ENCODE measurements around the gene CD300LF.

Gene CD300LF

DNA sequence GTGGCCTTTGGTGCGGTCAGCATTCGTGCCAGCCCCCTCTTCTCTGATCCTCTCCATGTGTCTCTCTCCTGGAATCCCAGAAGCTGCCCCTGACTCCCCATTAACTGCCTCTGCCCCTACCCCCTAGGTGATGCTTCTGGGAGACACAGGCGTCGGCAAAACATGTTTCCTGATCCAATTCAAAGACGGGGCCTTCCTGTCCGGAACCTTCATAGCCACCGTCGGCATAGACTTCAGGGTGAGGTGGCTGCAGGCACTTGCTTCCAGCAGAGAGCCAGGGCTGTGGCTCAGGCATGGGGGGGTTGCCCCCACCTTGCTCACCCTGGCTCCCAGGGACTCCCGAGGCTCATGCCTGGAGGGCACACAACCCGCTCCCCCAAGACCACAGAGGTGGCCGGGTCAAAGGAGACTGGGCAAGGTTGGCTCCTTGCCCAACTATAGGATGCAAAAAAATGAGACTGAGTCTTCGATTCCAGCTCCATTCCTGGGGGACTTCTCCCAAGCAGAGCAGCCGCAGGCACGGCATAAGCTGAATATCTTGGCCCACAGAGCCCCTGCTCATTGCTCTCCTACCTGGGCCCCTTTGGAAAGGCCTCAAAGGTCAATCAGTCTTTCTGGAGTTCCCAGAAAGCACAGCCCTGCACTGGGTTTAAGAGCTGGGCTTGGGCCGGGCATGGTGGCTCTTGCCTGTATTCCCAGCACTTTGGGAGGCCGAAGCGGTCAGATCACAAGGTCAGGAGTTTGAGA is 28.1 kb upstream of the CD300LF start:
- DNase-seq (ENCODE audit: low spot score in 2 of 2) (no peak), ATAC-seq (ENCODE audit: low read depth) (no peak)
- H3K4me1 Mint-ChIP-seq = peaks cover 56% of the 10 kb centered on the region
- H3K27me3 Mint-ChIP-seq = no peaks in the 10 kb centered on the region
- peaks cover 2% of the 10 kb centered on the region for H3K36me3 Mint-ChIP-seq
- H3K9me3 Mint-ChIP-seq = no peaks in the 10 kb centered on the region
- peak overlapping the region; percentile 87 for H3K27ac Mint-ChIP-seq
- H3K4me3 Mint-ChIP-seq = no peak overlapping the region

DNA sequence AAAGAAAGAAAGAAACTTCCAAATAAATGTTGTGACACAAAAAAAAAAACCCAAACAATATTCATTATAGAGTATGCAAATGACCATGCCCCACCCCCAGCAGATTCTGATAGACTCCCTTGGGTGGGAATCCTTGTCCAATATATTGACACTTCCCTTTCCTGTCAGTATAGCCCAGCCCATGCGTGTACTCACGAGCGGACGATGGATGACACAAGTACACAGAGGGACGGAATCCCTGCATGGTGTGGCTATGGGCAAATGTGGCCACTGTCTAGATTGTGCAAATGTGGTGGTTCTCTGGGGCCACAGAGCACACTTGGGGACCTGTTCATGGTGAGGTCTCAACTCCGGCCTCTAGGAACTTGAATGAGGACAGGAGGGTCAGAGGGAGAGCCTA is 27.4 kb upstream of the CD300LF start:
- H3K4me1 Mint-ChIP-seq = peaks cover 56% of the 10 kb centered on the region
- H3K9me3 Mint-ChIP-seq = no peaks in the 10 kb centered on the region
- peak overlapping the region; percentile 63 for H3K27ac Mint-ChIP-seq
- H3K4me3 Mint-ChIP-seq = peak overlapping the region; percentile 54
- ATAC-seq (ENCODE audit: low read depth) (no peak), DNase-seq (ENCODE audit: low spot score in 2 of 2) (no peak)
- H3K36me3 Mint-ChIP-seq = peaks cover 2% of the 10 kb centered on the region
- H3K27me3 Mint-ChIP-seq = no peaks in the 10 kb centered on the region

DNA sequence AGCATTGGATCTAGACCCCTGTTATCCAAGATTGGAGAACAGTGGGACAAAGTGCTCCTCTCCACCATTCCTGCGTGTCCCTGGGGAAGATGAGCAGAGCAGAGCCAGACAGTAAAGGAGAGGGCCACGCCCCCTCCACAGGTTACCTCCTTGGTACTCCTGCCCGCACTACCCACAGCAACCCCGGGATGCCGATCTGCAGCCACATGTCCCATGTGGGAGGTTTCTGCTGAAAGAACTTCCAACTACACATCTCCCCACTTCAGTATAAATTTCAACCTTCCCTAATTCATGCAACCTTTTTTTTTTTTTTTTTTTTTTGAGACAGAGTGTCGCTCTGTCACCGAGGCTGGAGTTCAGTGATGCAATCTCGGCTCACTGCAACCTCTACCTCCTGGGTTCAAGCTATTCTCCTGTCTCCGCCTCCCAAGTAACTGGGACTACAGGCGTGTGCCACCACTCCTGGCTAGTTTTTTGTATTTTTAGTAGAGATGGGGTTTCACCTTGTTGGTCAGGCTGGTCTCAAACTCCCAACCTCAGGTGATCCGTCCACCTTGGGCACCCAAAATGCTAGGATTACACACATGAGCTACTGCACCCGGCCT is 26.6 kb upstream of the CD300LF start:
- DNase-seq (ENCODE audit: low spot score in 2 of 2) (no peak), ATAC-seq (ENCODE audit: low read depth) (no peak)
- Mint-ChIP-seq H3K27me3 (no peaks in the 10 kb centered on the region), H3K27ac (peak overlapping the region; percentile 42), H3K4me1 (peaks cover 58% of the 10 kb centered on the region), H3K9me3 (no peaks in the 10 kb centered on the region), H3K4me3 (peak overlapping the region; percentile 86), H3K36me3 (peaks cover 2% of the 10 kb centered on the region)

DNA sequence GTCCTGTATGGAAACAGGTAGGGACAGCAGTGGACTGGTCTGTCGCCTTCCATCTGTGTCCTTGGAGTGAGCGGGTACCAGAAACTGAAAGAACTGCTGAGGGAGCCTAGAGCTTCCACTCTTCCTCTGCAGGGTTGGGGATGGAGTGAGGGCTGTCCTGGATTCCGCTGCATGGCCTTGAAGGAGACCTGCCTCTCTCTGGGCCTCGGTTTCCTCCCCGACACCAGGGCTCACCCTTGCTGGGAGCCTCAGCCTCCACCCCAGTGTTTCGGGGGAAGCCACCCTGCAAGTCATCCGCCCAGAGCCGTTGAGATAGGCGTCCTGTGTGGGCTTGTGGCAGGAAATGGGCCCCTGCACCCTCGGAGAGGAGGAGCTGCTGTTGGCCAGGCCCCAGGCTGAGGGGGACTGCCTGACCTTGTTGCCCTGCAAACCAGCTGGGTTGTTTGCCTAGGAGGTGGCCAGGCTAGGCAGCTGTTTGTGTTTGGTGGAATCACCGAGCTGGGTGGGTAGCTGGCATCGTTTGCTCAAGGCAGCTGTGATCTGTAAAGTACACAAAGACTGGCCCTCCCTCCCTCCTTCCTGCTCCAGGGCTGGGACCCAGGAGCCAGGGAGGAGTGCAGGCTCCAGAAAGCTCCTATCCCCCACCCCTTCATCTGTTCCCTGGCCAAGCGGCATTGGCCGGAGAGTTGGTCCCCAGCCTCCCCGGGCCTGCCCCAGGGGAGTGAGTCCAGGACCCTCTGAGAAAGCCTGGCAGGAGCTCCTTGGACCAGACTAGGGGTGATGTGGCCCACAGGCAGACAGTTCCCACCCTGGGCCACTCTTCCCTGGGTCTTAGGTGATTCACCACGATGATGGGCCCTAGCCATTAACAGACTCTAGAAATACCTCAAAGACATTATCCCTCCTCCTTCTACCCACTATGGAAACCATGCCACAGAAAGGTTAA is 25.6 kb upstream of the CD300LF start:
- Mint-ChIP-seq H3K4me3 (peak overlapping the region; percentile 86), H3K9me3 (no peaks in the 10 kb centered on the region), H3K36me3 (peaks cover 2% of the 10 kb centered on the region), H3K27ac (peak overlapping the region; percentile 4), H3K4me1 (peaks cover 52% of the 10 kb centered on the region), H3K27me3 (no peaks in the 10 kb centered on the region)
- ATAC-seq (ENCODE audit: low read depth) (peak; percentile 7), DNase-seq (ENCODE audit: low spot score in 2 of 2) (peak in 1 of 2 donors; percentile 45)

DNA sequence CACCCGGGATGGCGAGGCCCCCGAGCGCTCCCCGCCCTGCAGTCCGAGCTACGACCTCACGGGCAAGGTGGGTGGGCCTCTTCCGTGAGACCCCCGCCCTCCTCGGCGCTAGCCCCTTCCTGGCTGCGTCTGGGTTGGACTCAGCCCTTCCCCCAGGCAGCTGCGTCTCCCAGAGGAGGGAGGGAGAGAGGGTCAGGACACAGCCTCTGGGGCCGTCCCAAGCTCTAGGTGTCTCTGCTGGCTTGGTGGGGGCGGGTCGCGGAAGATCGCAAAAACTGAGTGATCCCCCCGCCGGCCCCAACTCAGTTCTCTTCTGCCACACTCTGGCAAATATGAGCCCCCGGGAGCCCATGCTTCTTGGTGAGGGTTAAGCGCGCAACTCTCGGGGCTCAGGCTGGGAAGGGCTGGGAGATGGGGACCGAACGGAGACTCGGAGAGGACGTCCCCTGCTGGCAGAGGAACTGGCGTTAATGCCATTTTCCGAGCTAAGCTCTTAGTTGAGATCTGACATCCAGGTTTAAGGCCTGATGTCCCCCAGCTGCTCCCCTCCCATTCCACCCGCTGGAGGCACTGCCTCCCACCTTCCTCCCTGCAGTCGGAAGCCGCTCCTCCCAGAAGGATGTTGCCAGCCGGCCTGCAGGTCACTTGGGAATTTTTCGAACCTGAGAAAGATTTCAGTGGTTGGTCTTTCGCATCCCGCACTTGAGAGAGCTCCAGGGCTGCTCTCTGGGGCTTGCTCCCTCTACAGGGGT is 24.8 kb upstream of the CD300LF start:
- peaks cover 2% of the 10 kb centered on the region for H3K36me3 Mint-ChIP-seq
- peak; percentile 21 for ATAC-seq (ENCODE audit: low read depth)
- peak overlapping the region; percentile 4 for H3K27ac Mint-ChIP-seq
- no peaks in the 10 kb centered on the region for H3K9me3 Mint-ChIP-seq
- peaks cover 46% of the 10 kb centered on the region for H3K4me1 Mint-ChIP-seq
- peak; percentile 37 to 63 for DNase-seq (ENCODE audit: low spot score in 2 of 2)
- H3K27me3 Mint-ChIP-seq = no peaks in the 10 kb centered on the region
- H3K4me3 Mint-ChIP-seq = peak overlapping the region; percentile 86

DNA sequence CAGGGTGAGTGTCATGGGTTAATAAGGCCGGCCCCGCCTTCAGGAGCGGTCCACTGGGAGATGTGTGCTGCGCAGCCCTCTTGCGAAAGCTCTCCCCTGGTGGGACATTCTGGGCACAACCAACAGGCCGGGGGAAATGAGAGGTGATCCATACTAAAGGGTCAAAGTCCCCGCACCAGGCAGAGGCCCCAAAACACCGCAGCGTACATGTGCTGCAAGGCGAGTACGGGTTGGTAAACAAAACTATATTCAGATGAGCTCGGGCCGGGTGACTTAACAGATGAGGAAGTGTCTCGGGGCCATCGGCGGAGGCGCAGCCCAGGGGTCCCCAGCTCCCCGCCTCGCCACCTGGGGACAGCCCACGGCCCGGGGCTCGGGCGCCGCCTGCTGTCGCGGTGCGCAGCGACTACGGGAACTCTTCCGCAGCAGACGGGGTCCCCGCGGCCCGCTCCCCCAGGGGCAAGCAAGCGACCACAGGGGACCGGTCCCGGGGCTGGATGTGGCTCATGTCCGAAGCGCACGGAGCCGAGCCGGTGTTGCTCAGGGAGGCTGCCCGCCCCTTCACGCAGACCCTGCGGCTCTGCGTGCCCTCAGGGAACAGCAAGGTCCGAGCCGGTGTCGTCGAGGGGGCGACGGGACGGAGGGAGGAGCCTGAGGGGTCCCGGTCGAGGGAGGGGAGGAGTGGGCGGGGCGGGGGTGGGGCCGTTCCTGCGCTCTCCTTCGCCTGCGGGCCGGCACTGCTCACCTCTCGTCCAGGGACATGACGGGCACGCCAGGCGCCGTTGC is 24.0 kb upstream of the CD300LF start, which contains the start of gene RAB37:
Gene RAB37, plus strand, starts transcription at position 744 of the 786 bp plus-strand sequence. Its CDS starts 17 bp downstream, at position 761.
- no peaks in the 10 kb centered on the region for H3K27me3 Mint-ChIP-seq
- DNase-seq (ENCODE audit: low spot score in 2 of 2) (peak; percentile 74 to 80), ATAC-seq (ENCODE audit: low read depth) (peak; percentile 82)
- peak within 1 kb of the TSS; percentile 86 for H3K4me3 Mint-ChIP-seq
- H3K36me3 Mint-ChIP-seq = peaks cover 2% of the 10 kb centered on the region
- peak within 1 kb of the TSS; percentile 86 for H3K27ac Mint-ChIP-seq
- H3K9me3 Mint-ChIP-seq = no peaks in the 10 kb centered on the region
- peaks cover 40% of the 10 kb centered on the region for H3K4me1 Mint-ChIP-seq

DNA sequence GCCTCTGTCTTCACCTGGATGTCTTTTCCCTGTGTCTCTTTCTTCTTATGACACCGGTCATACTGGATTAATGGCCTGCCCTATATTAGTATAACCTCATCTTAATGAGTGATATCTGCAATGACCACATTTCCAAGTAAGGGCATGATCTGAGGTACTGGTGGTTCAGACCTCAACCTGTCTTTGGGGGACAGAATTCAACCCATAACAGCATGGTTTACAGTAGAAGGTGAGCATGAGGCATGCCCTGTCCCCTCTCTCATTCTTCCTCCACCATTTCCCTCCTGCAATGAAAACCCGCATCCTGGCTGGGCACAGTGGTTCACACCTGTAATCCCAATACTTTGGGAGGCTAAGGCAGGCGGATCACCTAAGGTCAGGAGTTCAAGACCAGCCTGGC is 21.5 kb upstream of the CD300LF start:
- peak overlapping the region; percentile 36 for H3K27ac Mint-ChIP-seq
- no peak overlapping the region for H3K4me3 Mint-ChIP-seq
- no peaks in the 10 kb centered on the region for H3K27me3 Mint-ChIP-seq

DNA sequence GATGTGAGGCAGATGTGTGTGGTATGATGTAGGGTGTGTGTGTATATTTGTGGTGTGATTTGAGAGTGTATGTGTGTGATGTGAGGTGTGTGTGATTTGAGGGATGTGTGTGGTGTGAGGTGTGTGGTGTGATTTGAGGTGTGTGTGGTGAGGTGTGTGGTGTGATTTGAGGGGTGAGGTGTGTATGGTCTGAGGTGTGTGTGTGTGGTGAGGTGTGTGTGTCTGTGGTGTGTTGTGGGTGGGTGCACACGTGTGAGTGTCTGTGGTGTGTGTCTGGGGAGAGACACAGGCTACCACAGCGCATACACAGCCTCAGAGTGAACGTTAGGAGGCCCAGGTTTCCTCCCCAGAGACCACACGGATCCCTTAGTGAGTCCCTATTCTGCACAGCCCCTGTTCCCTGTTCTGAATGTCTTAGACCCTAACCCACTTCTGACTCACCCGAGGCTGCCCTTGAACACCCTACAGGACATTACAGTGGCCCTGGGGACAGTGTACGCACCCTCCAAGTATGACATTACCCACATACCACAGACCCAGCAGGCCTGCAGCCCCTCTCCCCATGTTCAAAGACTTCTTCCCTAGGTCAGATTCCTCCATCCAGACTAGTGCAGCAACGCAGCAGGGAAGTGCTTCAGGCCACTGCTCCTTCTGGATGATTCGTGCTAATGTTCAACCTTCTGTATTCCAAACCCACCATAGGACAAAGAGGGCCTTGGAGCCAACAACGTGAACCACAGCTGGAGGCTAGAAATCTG is 20.8 kb upstream of the CD300LF start:
- Mint-ChIP-seq H3K4me1 (peaks cover 26% of the 10 kb centered on the region), H3K9me3 (no peaks in the 10 kb centered on the region), H3K27me3 (no peaks in the 10 kb centered on the region), H3K27ac (no peak overlapping the region), H3K36me3 (no peaks in the 10 kb centered on the region), H3K4me3 (no peak overlapping the region)
- DNase-seq (ENCODE audit: low spot score in 2 of 2) (no peak), ATAC-seq (ENCODE audit: low read depth) (no peak)

More for the DNA sequence above, 21.5 kb upstream of the CD300LF start:
- H3K36me3 Mint-ChIP-seq = no peaks in the 10 kb centered on the region
- H3K4me1 Mint-ChIP-seq = peaks cover 32% of the 10 kb centered on the region
- no peak for DNase-seq (ENCODE audit: low spot score in 2 of 2)
- no peaks in the 10 kb centered on the region for H3K9me3 Mint-ChIP-seq
- no peak for ATAC-seq (ENCODE audit: low read depth)

DNA sequence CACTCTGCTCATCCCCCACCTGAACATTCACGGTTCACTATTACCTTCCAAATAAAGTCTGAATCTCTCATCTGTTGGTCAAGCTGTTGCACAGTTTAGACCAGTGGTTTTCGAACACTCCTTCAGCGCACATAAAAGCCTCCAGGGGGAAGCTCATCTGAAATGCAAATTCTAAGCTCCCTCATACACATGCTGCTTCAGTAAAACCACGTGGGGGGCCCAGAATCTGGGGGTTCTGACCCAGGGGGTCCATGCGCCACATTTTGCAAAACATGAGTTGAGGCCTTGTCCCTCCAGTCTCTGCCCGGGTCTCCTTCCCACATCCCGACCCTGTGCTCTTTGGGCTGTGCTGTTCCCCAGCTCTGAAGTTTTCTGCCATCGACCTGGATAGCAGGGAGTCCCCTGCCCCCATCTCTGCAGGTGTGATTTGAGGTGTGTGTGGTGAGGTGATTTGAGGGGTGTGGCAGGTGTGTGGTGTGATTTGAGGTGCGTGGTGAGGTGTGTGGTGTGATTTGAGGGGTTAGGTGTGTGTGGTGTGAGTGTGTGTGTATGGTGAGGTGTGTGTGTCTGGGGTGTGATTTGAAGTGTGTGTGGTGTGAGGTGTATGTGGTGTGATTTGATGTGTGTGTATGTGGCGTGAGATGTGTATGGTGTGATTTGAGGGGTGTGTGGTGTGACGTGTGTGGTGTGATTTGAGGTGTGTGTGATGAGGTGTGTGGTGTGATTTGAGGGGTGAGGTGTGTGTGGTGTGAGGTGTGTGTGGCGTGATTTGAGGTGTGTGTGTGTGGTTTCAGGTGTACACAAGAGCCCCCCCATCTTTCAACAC is 19.5 kb upstream of the CD300LF start:
- Mint-ChIP-seq H3K4me3 (no peak overlapping the region), H3K27ac (no peak overlapping the region), H3K36me3 (no peaks in the 10 kb centered on the region), H3K9me3 (no peaks in the 10 kb centered on the region), H3K27me3 (no peaks in the 10 kb centered on the region), H3K4me1 (peaks cover 21% of the 10 kb centered on the region)
- ATAC-seq (ENCODE audit: low read depth) = no peak
- no peak for DNase-seq (ENCODE audit: low spot score in 2 of 2)

DNA sequence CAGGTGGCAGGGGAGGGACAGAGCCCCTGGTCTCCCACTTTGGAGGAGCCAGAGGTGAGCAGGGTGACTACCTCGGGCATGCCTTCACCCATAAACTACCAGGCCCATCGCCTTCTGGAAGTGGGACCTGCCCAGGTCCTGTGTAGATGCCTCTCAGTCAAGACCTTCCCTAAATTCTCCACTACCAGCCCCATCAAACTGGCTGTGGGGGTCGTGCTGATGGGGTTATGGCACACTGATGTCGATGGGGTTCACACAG is 18.6 kb upstream of the CD300LF start:
- H3K4me1 Mint-ChIP-seq = peaks cover 18% of the 10 kb centered on the region
- ATAC-seq (ENCODE audit: low read depth) (no peak), DNase-seq (ENCODE audit: low spot score in 2 of 2) (no peak)

DNA sequence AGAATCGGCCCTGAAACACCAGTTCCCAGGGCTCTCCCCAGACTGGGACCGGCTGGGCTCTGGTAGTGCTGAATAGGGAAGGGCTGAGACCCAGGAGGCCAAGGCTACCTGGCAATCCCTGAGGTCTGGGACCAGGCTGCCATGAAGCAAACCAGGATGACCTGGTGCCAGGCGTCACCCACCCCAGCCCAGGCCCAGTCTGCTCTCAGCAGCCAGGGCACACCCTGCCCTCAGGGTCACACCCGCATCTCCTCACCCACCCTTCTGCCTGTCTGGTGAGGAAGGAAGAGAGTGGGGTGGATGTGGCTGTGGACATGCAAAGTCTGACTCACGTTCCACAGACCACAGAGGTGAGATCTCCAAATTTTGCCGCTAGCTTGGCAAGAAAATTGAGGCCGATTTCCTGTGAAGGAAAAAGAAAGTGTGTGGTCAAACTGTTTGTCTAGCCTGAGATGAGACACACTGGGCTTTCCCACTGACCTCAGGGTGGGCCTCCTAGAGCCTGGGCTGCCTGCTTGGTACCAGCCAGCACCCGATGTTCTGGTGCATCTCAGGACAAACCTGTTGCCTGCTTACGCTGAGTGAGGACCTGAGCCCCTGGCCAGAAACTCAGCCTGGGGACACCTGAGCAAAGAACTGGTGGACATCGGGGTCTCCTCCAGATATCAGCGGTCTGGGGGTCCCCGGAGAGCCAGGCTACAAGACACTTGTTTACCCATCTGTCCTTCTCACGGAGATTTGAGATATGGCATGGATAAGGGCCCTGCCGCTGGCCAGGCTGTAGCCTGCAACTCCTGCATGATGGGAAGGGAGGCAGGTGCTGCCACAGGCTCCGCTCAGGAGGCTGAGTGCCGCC is 18.0 kb upstream of the CD300LF start:
- H3K27me3 Mint-ChIP-seq = no peaks in the 10 kb centered on the region
- DNase-seq (ENCODE audit: low spot score in 2 of 2) = no peak
- H3K36me3 Mint-ChIP-seq = no peaks in the 10 kb centered on the region
- no peak overlapping the region for H3K4me3 Mint-ChIP-seq
- H3K9me3 Mint-ChIP-seq = no peaks in the 10 kb centered on the region
- H3K4me1 Mint-ChIP-seq = peaks cover 16% of the 10 kb centered on the region
- peak; percentile 95 for ATAC-seq (ENCODE audit: low read depth)
- no peak overlapping the region for H3K27ac Mint-ChIP-seq

More for the DNA sequence above, 18.6 kb upstream of the CD300LF start:
- no peak overlapping the region for H3K4me3 Mint-ChIP-seq
- no peak overlapping the region for H3K27ac Mint-ChIP-seq
- no peaks in the 10 kb centered on the region for H3K9me3 Mint-ChIP-seq
- H3K36me3 Mint-ChIP-seq = no peaks in the 10 kb centered on the region
- H3K27me3 Mint-ChIP-seq = no peaks in the 10 kb centered on the region

Data from memory B cell (primary cell).